Measurements from ENCODE around the gene CASKIN1.

CASKIN1 gene

DNA sequence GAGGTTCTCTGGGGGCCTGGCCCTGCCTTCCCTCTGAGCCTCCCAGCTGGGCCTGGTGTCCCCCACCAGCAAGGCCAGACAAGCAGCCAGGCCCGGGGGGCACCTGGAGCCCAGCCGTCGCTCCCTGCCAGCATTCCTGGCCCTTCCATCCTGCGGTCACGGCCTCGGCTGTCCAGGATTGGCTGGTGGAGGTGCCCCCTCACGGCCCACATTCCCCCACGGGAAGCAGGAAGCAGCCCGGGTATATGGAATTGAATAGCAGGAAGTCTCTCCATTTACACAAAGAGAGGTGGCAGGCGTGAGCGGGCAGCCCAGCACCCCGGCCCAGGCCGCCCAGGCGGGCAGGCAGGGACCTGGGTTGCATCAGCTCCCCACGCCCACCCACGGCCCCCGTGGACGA lies 26.3 kb downstream of the CASKIN1 start:
- Histone ChIP-seq H3K27me3 (ENCODE audit: insufficient read depth, low read length) (no peaks in the 10 kb centered on the region), H3K79me1 (ENCODE audit: low read length) (no peaks in the 10 kb centered on the region), H3K36me3 (ENCODE audit: control insufficient read depth in 1 of 2, insufficient read depth in 2 of 2, low read length in 2 of 2) (peaks cover 86 to 89% of the 10 kb centered on the region in 2 experiments), H3K9ac (ENCODE audit: low read length) (no peak overlapping the region), H3K27ac (ENCODE audit: low read depth, low read length) (no peak overlapping the region), H2BK12ac (ENCODE audit: low read length) (no peak overlapping the region), H3K4me1 (ENCODE audit: control insufficient read depth in 1 of 2, insufficient read depth in 2 of 2, low read length in 2 of 2) (no peaks in the 10 kb centered on the region), H3K18ac (ENCODE audit: low read length) (no peak overlapping the region), H3K4me3 (ENCODE audit: low read depth, low read length) (no peak overlapping the region), H3K4ac (ENCODE audit: low read depth, low read length) (no peak overlapping the region), H3K23ac (ENCODE audit: low read length) (no peak overlapping the region), H2AFZ (ENCODE audit: insufficient read depth, low read length, poor library complexity) (no peak overlapping the region), H2AK5ac (ENCODE audit: low read length) (no peak overlapping the region), H2BK120ac (ENCODE audit: insufficient read depth, low read length, poor library complexity) (no peak overlapping the region), H4K91ac (ENCODE audit: low read depth, low read length) (no peak overlapping the region), H3K9me3 (ENCODE audit: insufficient read depth, low read depth, low read length) (peaks cover 5% of the 10 kb centered on the region), H4K8ac (ENCODE audit: low read depth, low read length) (no peak overlapping the region), H3K4me2 (ENCODE audit: low read length) (no peak overlapping the region), H4K12ac (ENCODE audit: low read depth, low read length) (no peak overlapping the region), H3K79me2 (ENCODE audit: control insufficient read depth, insufficient read depth, low read length, poor library complexity) (no peaks in the 10 kb centered on the region), H3K14ac (ENCODE audit: low read length) (no peak overlapping the region), H2BK5ac (ENCODE audit: low read depth, low read length, poor library complexity) (no peak overlapping the region)
- WGBS (ENCODE audit: extremely low coverage, insufficient coverage, insufficient read length), result no CpG with 5 or more reads among the region's 18 CpGs
- no peak for DNase-seq

DNA sequence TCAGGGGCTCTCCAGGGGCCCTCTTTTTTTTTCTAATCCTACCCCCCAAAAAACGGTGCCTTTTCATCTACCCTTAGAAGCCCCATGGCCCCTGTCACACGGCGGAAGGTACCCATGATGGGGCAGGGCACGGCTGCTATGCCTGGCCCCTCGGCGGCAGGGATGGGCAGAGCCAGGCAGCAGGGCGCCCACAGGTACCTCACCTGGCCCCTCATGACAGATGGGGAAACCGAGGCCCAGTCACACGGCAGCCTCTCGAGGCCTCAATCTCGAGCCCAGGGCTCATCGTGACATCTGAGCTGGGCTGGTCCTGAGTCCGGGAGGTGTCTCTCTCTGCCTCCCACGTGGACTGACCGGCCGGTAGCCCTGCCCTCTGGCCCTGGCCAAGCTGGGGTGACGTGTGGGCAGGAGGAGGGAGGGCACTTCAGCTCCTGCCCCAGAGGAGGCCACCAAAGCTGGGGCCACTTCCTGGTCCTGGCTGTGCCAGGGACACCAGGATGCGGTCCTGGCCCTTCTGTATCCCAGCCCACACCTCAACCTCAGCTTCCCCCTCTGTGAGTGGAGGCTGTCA lies 29.3 kb downstream of the CASKIN1 start:
- Histone ChIP-seq H3K14ac (ENCODE audit: low read length) (no peak overlapping the region), H2BK12ac (ENCODE audit: low read length) (no peak overlapping the region), H3K4me1 (ENCODE audit: control insufficient read depth in 1 of 2, insufficient read depth in 2 of 2, low read length in 2 of 2) (peaks cover 2 to 4% of the 10 kb centered on the region in 2 experiments), H2AK5ac (ENCODE audit: low read length) (no peak overlapping the region), H2AFZ (ENCODE audit: insufficient read depth, low read length, poor library complexity) (no peak overlapping the region), H2BK120ac (ENCODE audit: insufficient read depth, low read length, poor library complexity) (no peak overlapping the region), H3K18ac (ENCODE audit: low read length) (no peak overlapping the region), H3K27me3 (ENCODE audit: insufficient read depth, low read length) (no peaks in the 10 kb centered on the region), H3K27ac (ENCODE audit: low read depth, low read length) (no peak overlapping the region), H4K8ac (ENCODE audit: low read depth, low read length) (no peak overlapping the region), H3K4me3 (ENCODE audit: low read depth, low read length) (no peak overlapping the region), H3K36me3 (ENCODE audit: control insufficient read depth in 1 of 2, insufficient read depth in 2 of 2, low read length in 2 of 2) (peaks cover 64 to 72% of the 10 kb centered on the region in 2 experiments), H3K4ac (ENCODE audit: low read depth, low read length) (no peak overlapping the region), H4K91ac (ENCODE audit: low read depth, low read length) (no peak overlapping the region), H3K4me2 (ENCODE audit: low read length) (no peak overlapping the region), H3K9ac (ENCODE audit: low read length) (no peak overlapping the region), H3K23ac (ENCODE audit: low read length) (no peak overlapping the region), H3K79me1 (ENCODE audit: low read length) (no peaks in the 10 kb centered on the region), H3K9me3 (ENCODE audit: insufficient read depth, low read depth, low read length) (peaks cover 7% of the 10 kb centered on the region), H4K12ac (ENCODE audit: low read depth, low read length) (no peak overlapping the region), H3K79me2 (ENCODE audit: control insufficient read depth, insufficient read depth, low read length, poor library complexity) (peaks cover 2% of the 10 kb centered on the region), H2BK5ac (ENCODE audit: low read depth, low read length, poor library complexity) (no peak overlapping the region)
- WGBS (ENCODE audit: extremely low coverage, insufficient coverage, insufficient read length), result no CpG with 5 or more reads among the region's 18 CpGs
- DNase-seq, result no peak

- Histone ChIP-seq H3K9ac (ENCODE audit: low read length) (no peak overlapping the region), H3K23ac (ENCODE audit: low read length) (no peak overlapping the region), H3K79me2 (ENCODE audit: control insufficient read depth, insufficient read depth, low read length, poor library complexity) (peaks cover 2% of the 10 kb centered on the region), H2AK5ac (ENCODE audit: low read length) (no peak overlapping the region), H4K91ac (ENCODE audit: low read depth, low read length) (no peak overlapping the region), H2AFZ (ENCODE audit: insufficient read depth, low read length, poor library complexity) (no peak overlapping the region), H3K27me3 (ENCODE audit: insufficient read depth, low read length) (no peaks in the 10 kb centered on the region), H3K4me2 (ENCODE audit: low read length) (no peak overlapping the region), H2BK5ac (ENCODE audit: low read depth, low read length, poor library complexity) (no peak overlapping the region), H2BK120ac (ENCODE audit: insufficient read depth, low read length, poor library complexity) (no peak overlapping the region), H3K36me3 (ENCODE audit: control insufficient read depth in 1 of 2, insufficient read depth in 2 of 2, low read length in 2 of 2) (peaks cover 58 to 67% of the 10 kb centered on the region in 2 experiments), H3K4ac (ENCODE audit: low read depth, low read length) (no peak overlapping the region), H3K9me3 (ENCODE audit: insufficient read depth, low read depth, low read length) (peaks cover 7% of the 10 kb centered on the region), H4K8ac (ENCODE audit: low read depth, low read length) (no peak overlapping the region), H3K79me1 (ENCODE audit: low read length) (no peaks in the 10 kb centered on the region), H3K27ac (ENCODE audit: low read depth, low read length) (no peak overlapping the region), H4K12ac (ENCODE audit: low read depth, low read length) (no peak overlapping the region), H3K14ac (ENCODE audit: low read length) (no peak overlapping the region), H2BK12ac (ENCODE audit: low read length) (no peak overlapping the region), H3K4me3 (ENCODE audit: low read depth, low read length) (no peak overlapping the region), H3K4me1 (ENCODE audit: control insufficient read depth in 1 of 2, insufficient read depth in 2 of 2, low read length in 2 of 2) (peaks cover 2 to 4% of the 10 kb centered on the region in 2 experiments), H3K18ac (ENCODE audit: low read length) (no peak overlapping the region)
- WGBS (ENCODE audit: extremely low coverage, insufficient coverage, insufficient read length), result no CpG with 5 or more reads among the region's 17 CpGs
- no peak for DNase-seq
Observed at GRCh38 chr16:2166263-2167067, 29.9 kb downstream of the CASKIN1 start.

GRCh38 chr16:2165861-2166260 lies 30.5 kb downstream of the CASKIN1 start:
- Histone ChIP-seq H3K79me2 (ENCODE audit: control insufficient read depth, insufficient read depth, low read length, poor library complexity) (peaks cover 4% of the 10 kb centered on the region), H3K14ac (ENCODE audit: low read length) (no peak overlapping the region), H2BK120ac (ENCODE audit: insufficient read depth, low read length, poor library complexity) (no peak overlapping the region), H2AK5ac (ENCODE audit: low read length) (no peak overlapping the region), H3K4me2 (ENCODE audit: low read length) (no peak overlapping the region), H4K91ac (ENCODE audit: low read depth, low read length) (no peak overlapping the region), H3K4me1 (ENCODE audit: control insufficient read depth in 1 of 2, insufficient read depth in 2 of 2, low read length in 2 of 2) (peaks cover 2 to 4% of the 10 kb centered on the region in 2 experiments), H3K9ac (ENCODE audit: low read length) (no peak overlapping the region), H3K18ac (ENCODE audit: low read length) (peak overlapping the region; percentile 1), H3K9me3 (ENCODE audit: insufficient read depth, low read depth, low read length) (peaks cover 7% of the 10 kb centered on the region), H3K27me3 (ENCODE audit: insufficient read depth, low read length) (no peaks in the 10 kb centered on the region), H2AFZ (ENCODE audit: insufficient read depth, low read length, poor library complexity) (no peak overlapping the region), H3K4ac (ENCODE audit: low read depth, low read length) (no peak overlapping the region), H2BK5ac (ENCODE audit: low read depth, low read length, poor library complexity) (no peak overlapping the region), H3K4me3 (ENCODE audit: low read depth, low read length) (no peak overlapping the region), H3K27ac (ENCODE audit: low read depth, low read length) (no peak overlapping the region), H4K12ac (ENCODE audit: low read depth, low read length) (no peak overlapping the region), H2BK12ac (ENCODE audit: low read length) (no peak overlapping the region), H4K8ac (ENCODE audit: low read depth, low read length) (no peak overlapping the region), H3K36me3 (ENCODE audit: control insufficient read depth in 1 of 2, insufficient read depth in 2 of 2, low read length in 2 of 2) (peaks cover 52 to 61% of the 10 kb centered on the region in 2 experiments), H3K23ac (ENCODE audit: low read length) (no peak overlapping the region), H3K79me1 (ENCODE audit: low read length) (no peaks in the 10 kb centered on the region)
- DNase-seq, result no peak
- WGBS (ENCODE audit: extremely low coverage, insufficient coverage, insufficient read length), result no CpG with 5 or more reads among the region's 12 CpGs
